A673 (cell line): ENCODE data around the gene JPH2. TPM values are rescaled to one million over a fixed set of nuclear protein-coding genes. Genes with fewer than 3 reads are reported as not detected.
A peak's percentile ranks its signal among the peaks of the same experiment; 100 is the strongest.

Source experiments
- Bru-seq: library from RNA; stranded (reverse); fragments of 400-500 nt; gene quantifications from one replicate; lab custom pipeline; 2021; lab: Mats Ljungman, UMichigan
- BruChase-seq, 2 experiments: library from RNA; stranded (reverse); fragments of 400-500 nt; gene quantifications; one replicate each; lab custom pipeline; 2021; lab: Mats Ljungman, UMichigan
- BruUV-seq: library from RNA; stranded (reverse); fragments of 400-500 nt; replicated peaks from 2 replicates; lab custom pipeline; 2021; lab: Mats Ljungman, UMichigan
- CTCF ChIA-PET: fragments of 300-600 bp; sonication (Branson Sonifier 250); formaldehyde crosslinking; loops from one replicate; lab custom pipeline; 2022; ENCODE audit warnings: antibody characterized with exemption; lab: Charles Lee
- POLR2A ChIA-PET: fragments of 300-600 bp; sonication (Branson Sonifier 250); formaldehyde crosslinking; loops from one replicate; lab custom pipeline; 2022; ENCODE audit warnings: antibody characterized with exemption; ENCODE audit not compliant: low non-redundant PET; lab: Charles Lee
- DNase-seq: peaks from one replicate; pipeline ENCODE4 v3.0.0-alpha.2; 2015; ENCODE audit warnings: low spot score
- H3K27ac ChIP-seq: fragments of 200-600 bp; sonication (generic); 2 replicates; pipeline ENCODE4 v1.5.1; 2016; ENCODE audit warnings: mixed run types, low read depth, mild to moderate bottlenecking, mixed read lengths, antibody characterized with exemption, low read length; ENCODE audit not compliant: poor library complexity, severe bottlenecking
- H3K27me3 ChIP-seq: fragments of 200-600 bp; sonication (generic); replicated peaks from 2 replicates; pipeline ENCODE4 v1.6.1; 2017; ENCODE audit warnings: mixed run types, low read depth, mild to moderate bottlenecking, mixed read lengths, antibody characterized with exemption, low read length; ENCODE audit not compliant: insufficient read depth, poor library complexity
- H3K36me3 ChIP-seq: fragments of 200-600 bp; sonication (generic); 2 replicates; pipeline ENCODE4 v1.6.1; 2016; ENCODE audit warnings: mixed run types, mild to moderate bottlenecking, mixed read lengths, antibody characterized with exemption, low read length; ENCODE audit not compliant: insufficient read depth, poor library complexity, severe bottlenecking
- H3K4me1 ChIP-seq: fragments of 200-600 bp; sonication (generic); 2 replicates; pipeline ENCODE4 v1.6.1; 2017; ENCODE audit warnings: mixed run types, mild to moderate bottlenecking, mixed read lengths, antibody characterized with exemption, low read length; ENCODE audit not compliant: insufficient read depth, poor library complexity, severe bottlenecking
- H3K4me3 ChIP-seq: fragments of 200-600 bp; sonication (generic); 2 replicates; pipeline ENCODE4 v1.5.1; 2016; ENCODE audit warnings: low read depth, mixed run types, mild to moderate bottlenecking, mixed read lengths, low read length; ENCODE audit not compliant: poor library complexity, severe bottlenecking
- H3K9me3 ChIP-seq: fragments of 200-600 bp; sonication (generic); 2 replicates; pipeline ENCODE4 v1.6.1; 2016; ENCODE audit warnings: mixed run types, low read depth, mild to moderate bottlenecking, mixed read lengths, antibody characterized with exemption, low read length; ENCODE audit not compliant: poor library complexity, severe bottlenecking
- CTCF ChIP-seq: fragments of 300-800, 200-600 bp; sonication (generic); conservative IDR thresholded peaks from 2 replicates; pipeline ENCODE4 v1.5.1; 2017; ENCODE audit warnings: low read depth, mild to moderate bottlenecking, antibody characterized with exemption, low read length, moderate library complexity, mixed read lengths
- EZH2 ChIP-seq: fragments of 200-600 bp; sonication (generic); IDR thresholded peaks from 2 replicates; pipeline ENCODE4 v1.6.1; 2017; ENCODE audit warnings: borderline replicate concordance, low read depth, mild to moderate bottlenecking, mixed read lengths, antibody characterized with exemption, low read length; ENCODE audit not compliant: poor library complexity, severe bottlenecking
- intact Hi-C: fragments of 100-400 bp; cut with micrococcal nuclease; formaldehyde crosslinking; loops from one replicate; pipeline ENCODE4 v1.10.0; 2022; ENCODE audit not compliant: unreplicated experiment
- long read RNA-seq: library from polyadenylated mRNA; stranded (forward); transcript quantifications from one replicate; pipeline ENCODE4 v2.0.0, GENCODE V29; 2022
- total RNA-seq: library from RNA; stranded (reverse); gene quantifications from 2 replicates; pipeline ENCODE4 v1.2.3, GENCODE V29; 2021

The JPH2 gene
- 1.0 and 1.1 TPM in 2 replicates for total RNA-seq
- percentile 33 among the genes with signal in this experiment for Bru-seq, nascent RNA
- BruChase-seq, experiment 1, labeled RNA remaining after a 2-hour chase, result percentile 24 among the genes with signal in this experiment
- BruChase-seq, experiment 2, labeled RNA remaining after a 6-hour chase, result percentile 32 among the genes with signal in this experiment
- long read RNA-seq, full-length matches to known transcripts, result 1 of 2 reads
- long read RNA-seq, partial matches to known transcripts, result 0 of 2 reads
- long read RNA-seq, other reads (novel, unspliced or antisense), result 1 of 2 reads

GRCh38 chr20:44187054-44187771 lies at the start of gene JPH2:
JPH2 (minus strand) TSS chr20:44187188; CDS start chr20:44186705, 483 bp downstream.
- Histone ChIP-seq H3K27ac (no peak within 1 kb of the TSS), H3K4me3 (peak within 1 kb of the TSS; percentile 47), H3K36me3 (no peaks in the 10 kb centered on the region), H3K4me1 (peaks cover 2% of the 10 kb centered on the region), H3K27me3 (no peaks in the 10 kb centered on the region), H3K9me3 (no peaks in the 10 kb centered on the region)
- intact Hi-C loops, result loop anchor here (10.0 kb wide), 1 partner anchor 442 kb away; no protein-coding TSS in a partner anchor
- BruUV-seq, result no TSS peak
- DNase-seq, result no peak
- POLR2A ChIA-PET, result interaction anchor here (0.5 kb wide), 1 partner anchor 22 kb away, joined by 3 read pairs; no protein-coding TSS in a partner anchor
- CTCF ChIA-PET, result interaction anchor here (0.7 to 4.6 kb wide), 2 partner anchors 9 to 70 kb away, joined by 8 to 86 read pairs; no protein-coding TSS in a partner anchor
- TF ChIP-seq CTCF (no peak), EZH2 (no peak)

DNA sequence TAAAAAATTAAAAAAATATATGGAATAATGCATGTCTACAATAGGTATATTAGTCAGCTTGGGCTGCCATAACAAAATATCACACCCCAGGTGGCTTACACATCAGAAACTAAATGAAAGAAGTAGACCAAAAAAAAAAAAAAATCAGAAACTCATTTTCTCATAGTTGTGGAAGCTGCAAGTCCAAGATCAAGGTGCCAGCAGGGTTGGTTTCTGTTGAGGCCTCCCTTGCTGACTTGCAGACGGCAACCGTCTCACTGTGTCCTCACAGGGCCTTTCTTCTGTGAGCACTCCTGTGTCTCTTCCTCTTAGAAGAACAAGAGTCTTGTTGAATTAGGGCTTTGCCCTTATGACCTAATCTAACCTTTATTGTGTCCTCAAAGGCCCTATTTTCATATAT lies 48.7 kb upstream of the JPH2 start:
- no peak for DNase-seq
- no peaks in the 10 kb centered on the region for H3K36me3 ChIP-seq
- no TSS peak for BruUV-seq
- no peaks in the 10 kb centered on the region for H3K9me3 ChIP-seq
- intact Hi-C loops, result no loop called here
- no peak for TF ChIP-seq EZH2
- no peak for TF ChIP-seq CTCF
- CTCF ChIA-PET, result no interaction called here
- no peaks in the 10 kb centered on the region for H3K4me1 ChIP-seq
- H3K4me3 ChIP-seq, result no peak overlapping the region
- H3K27ac ChIP-seq, result no peak overlapping the region
- H3K27me3 ChIP-seq, result no peaks in the 10 kb centered on the region
- POLR2A ChIA-PET, result no interaction called here

DNA sequence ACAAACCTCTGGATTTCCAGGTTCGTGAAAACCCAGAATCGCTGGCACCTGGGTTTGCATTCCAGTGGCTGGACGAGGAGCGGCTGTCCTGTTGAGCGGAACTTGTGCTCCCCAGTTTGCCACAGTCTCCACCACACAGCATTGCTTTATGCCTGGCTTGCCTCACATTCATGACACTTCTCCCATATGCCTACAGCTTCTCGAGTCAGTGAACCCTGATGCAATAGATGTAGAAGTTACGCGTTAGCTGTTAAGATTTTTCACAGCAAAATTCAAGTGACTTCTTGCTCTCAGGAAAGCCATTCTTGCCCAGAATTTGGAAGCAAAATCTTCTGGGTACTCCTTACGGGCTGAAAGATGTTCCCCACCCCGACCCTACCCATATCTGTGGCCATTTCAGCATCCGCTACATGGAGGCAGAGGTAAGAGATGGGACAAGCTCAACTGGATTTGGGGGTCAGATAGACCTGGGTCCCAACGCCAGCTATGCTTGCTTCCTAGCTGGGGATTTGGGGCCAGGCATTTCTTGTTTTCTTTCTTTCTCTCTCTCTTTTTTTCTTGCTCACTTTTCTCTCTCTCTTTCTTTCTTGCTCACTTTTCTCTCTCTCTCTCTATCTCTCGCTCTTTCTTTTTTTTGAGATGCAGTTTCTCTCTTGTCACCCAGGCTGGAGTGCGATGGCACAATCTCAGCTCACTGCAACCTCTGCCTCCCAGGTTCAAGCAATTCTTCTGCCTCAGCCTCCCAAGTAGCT lies 47.8 kb upstream of the JPH2 start:
- Histone ChIP-seq H3K36me3 (no peaks in the 10 kb centered on the region), H3K9me3 (no peaks in the 10 kb centered on the region), H3K27me3 (no peaks in the 10 kb centered on the region), H3K4me1 (no peaks in the 10 kb centered on the region), H3K27ac (no peak overlapping the region), H3K4me3 (no peak overlapping the region)
- BruUV-seq, result no TSS peak
- POLR2A ChIA-PET, result interaction anchor here (0.6 kb wide), 1 partner anchor 1537 kb away, joined by 4 read pairs; no protein-coding TSS in a partner anchor
- CTCF ChIA-PET, result no interaction called here
- intact Hi-C loops, result no loop called here
- no peak for DNase-seq
- TF ChIP-seq CTCF (no peak), EZH2 (no peak)
